ENCODE data around the gene SH2D3C. TPM values are rescaled to one million over a fixed set of nuclear protein-coding genes. Genes with fewer than 3 reads are reported as not detected.

The SH2D3C gene
- total RNA-seq, 4 donors from 2014 or later = 7.1 to 33.6 (median 17.2) TPM

- DNase-seq (ENCODE audit: low spot score) (no peak), ATAC-seq (ENCODE audit: low FRiP score) (no peak)
- no peak for TF ChIP-seq CTCF (IDR thresholded peaks at IDR 0.05)
Observed at GRCh38 chr9:127689329-127690000, 89.0 kb downstream of the SH2D3C start.

Other genes starting within 250 kb of the SH2D3C start
- gene STXBP1, start 166.4 kb downstream of the SH2D3C start, total RNA-seq = 10 to 100 TPM; 47.0 to 81.0 (median 66.4) TPM
- gene CFAP157, start 71.7 kb downstream of the SH2D3C start, total RNA-seq = 1 to 10 TPM in 1 of 4 donors, under 1 TPM in 1, not detected in 2; 0.24 to 1.0 TPM
- gene PTRH1, start 63.0 kb downstream of the SH2D3C start, total RNA-seq = 10 to 100 TPM; 13.4 to 33.5 (median 23.6) TPM
- under 1 TPM in 1 of 4 donors, not detected in 3; 0.28 TPM for gene TTC16, start 62.6 kb downstream of the SH2D3C start, total RNA-seq
- gene TOR2A, start 43.4 kb downstream of the SH2D3C start, total RNA-seq = 10 to 100 TPM in 2 of 4 donors, 1 to 10 TPM in 2; 6.2 to 15.8 (median 11.0) TPM
- gene CDK9, start 7.4 kb upstream of the SH2D3C start, total RNA-seq = 100 to 1,000 TPM in 1 of 4 donors, 10 to 100 TPM in 3; 69.8 to 117 (median 85.8) TPM
- gene FPGS, start 24.2 kb upstream of the SH2D3C start, total RNA-seq = 100 to 1,000 TPM in 2 of 4 donors, 10 to 100 TPM in 2; 87.1 to 167 (median 99.5) TPM
- 100 to 1,000 TPM in 2 of 4 donors, 10 to 100 TPM in 2; 34.3 to 200 (median 120) TPM for gene ENG, start 76.0 kb upstream of the SH2D3C start, total RNA-seq
- 10 to 100 TPM; 28.5 to 93.4 (median 54.1) TPM for gene AK1, start 99.0 kb upstream of the SH2D3C start, total RNA-seq
- 100 to 1,000 TPM; 138 to 213 (median 155) TPM for gene ST6GALNAC6, start 120.9 kb upstream of the SH2D3C start, total RNA-seq
- gene ST6GALNAC4, start 138.4 kb upstream of the SH2D3C start, total RNA-seq = 10 to 100 TPM; 26.6 to 78.5 (median 45.0) TPM
- gene PIP5KL1, start 152.1 kb upstream of the SH2D3C start, total RNA-seq = 1 to 10 TPM in 3 of 4 donors, under 1 TPM in 1; 0.82 to 3.0 (median 1.3) TPM
- gene DPM2, start 159.2 kb upstream of the SH2D3C start, total RNA-seq = 10 to 100 TPM in 3 of 4 donors, 1 to 10 TPM in 1; 8.8 to 18.0 (median 13.5) TPM
- gene EEIG1, start 202.3 kb upstream of the SH2D3C start, total RNA-seq = 1 to 10 TPM; 4.8 to 9.0 (median 7.1) TPM

Data from omental fat pad (tissue), 4 donors.